Thyroid gland (tissue), 4 donors: Measurements from ENCODE around the gene ITPR2. TPM values are rescaled to one million over a fixed set of nuclear protein-coding genes. Genes with fewer than 3 reads are reported as not detected.

ENCODE experiments used
- DNase-seq, 2 donors: peaks; one replicate each; pipeline ENCODE4 v3.0.0-alpha.2; 2019
- H3K27ac ChIP-seq, 3 donors: fragments of 200-600 bp; sonication (generic); 1 replicate in 2 of 3; 2 replicates in 1 of 3; pipeline ENCODE4 v1.5.1; 2016 to 2019; ENCODE audit warnings: mild to moderate bottlenecking in 1 of 3, moderate library complexity in 1 of 3
- H3K27me3 ChIP-seq: fragments of 200-600 bp; sonication (generic); one replicate; pipeline ENCODE4 v1.5.1; 2019
- H3K36me3 ChIP-seq, 2 donors: fragments of 200-600 bp; sonication (generic); one replicate each; pipeline ENCODE4 v1.5.1; 2016 to 2019
- H3K4me1 ChIP-seq, 2 donors: fragments of 200-600 bp; sonication (generic); one replicate each; pipeline ENCODE4 v1.5.1; 2017 to 2019
- H3K4me3 ChIP-seq, 3 donors: fragments of 200-600 bp; sonication (generic); replicated peaks in 1 of 3; 1 replicate in 2 of 3; 2 replicates in 1 of 3; pipeline ENCODE4 v1.5.1; 2016; ENCODE audit warnings: mild to moderate bottlenecking in 1 of 3
- H3K9me3 ChIP-seq: fragments of 200-600 bp; sonication (generic); one replicate; pipeline ENCODE4 v1.5.1; 2017
- CTCF ChIP-seq, 6 experiments: fragments of 200-600 bp in 3 of 6; fragments of 450-650 bp in 3 of 6; sonication (generic) in 3 of 6; IDR thresholded peaks; one replicate each; pipeline ENCODE4 v1.5.1; 2016 to 2019; ENCODE audit warnings: antibody characterized with exemption in 6 of 6, mild to moderate bottlenecking in 2 of 6, inconsistent platforms in 1 of 6, moderate library complexity in 1 of 6
- POLR2A ChIP-seq, 2 donors: fragments of 450-650 bp; IDR thresholded peaks; one replicate each; pipeline ENCODE4 v1.6.1; 2017; ENCODE audit warnings: antibody characterized with exemption in 2 of 2, mild to moderate bottlenecking in 2 of 2, moderate library complexity in 1 of 2
- WGBS, 2 donors: methylation state at CpG; one replicate each; pipeline ENCODE4 v1.1.5; 2017; 5-methylcytosine and 5-hydroxymethylcytosine counted together
- intact Hi-C: fragments of 100-400 bp; cut with DNase I; formaldehyde crosslinking; loops from one replicate; pipeline ENCODE4 v1.15.1; 2023
- total RNA-seq, 4 donors: library from RNA; depleted of rRNA; stranded (reverse); fragments of >200 nt; gene quantifications; one replicate each; pipeline ENCODE4 v1.2.3, GENCODE V29; 2016

The ITPR2 gene
- total RNA-seq, 4 donors from 2014 or later, result 24.4 to 39.7 (median 33.7) TPM

GRCh38 chr12:26798023-26798422 lies 35.0 kb downstream of the ITPR2 start:
- Histone ChIP-seq H3K27ac (peak overlapping the region in 1 of 3 donors; percentile 26), H3K9me3 (no peaks in the 10 kb centered on the region), H3K4me3 (no peak overlapping the region), H3K4me1 (peaks cover 12 to 13% of the 10 kb centered on the region in 2 donors), H3K36me3 (no peaks in the 10 kb centered on the region), H3K27me3 (no peaks in the 10 kb centered on the region)
- intact Hi-C loops, result no loop called here
- TF ChIP-seq CTCF (IDR thresholded peaks at IDR 0.05), result no peak
- no peak for TF ChIP-seq POLR2A (IDR thresholded peaks at IDR 0.05)
- WGBS, 2 donors, result 39 to 46% methylated on average over 6 of the region's 6 CpGs
- DNase-seq, result peak in 1 of 2 donors; percentile 19

DNA sequence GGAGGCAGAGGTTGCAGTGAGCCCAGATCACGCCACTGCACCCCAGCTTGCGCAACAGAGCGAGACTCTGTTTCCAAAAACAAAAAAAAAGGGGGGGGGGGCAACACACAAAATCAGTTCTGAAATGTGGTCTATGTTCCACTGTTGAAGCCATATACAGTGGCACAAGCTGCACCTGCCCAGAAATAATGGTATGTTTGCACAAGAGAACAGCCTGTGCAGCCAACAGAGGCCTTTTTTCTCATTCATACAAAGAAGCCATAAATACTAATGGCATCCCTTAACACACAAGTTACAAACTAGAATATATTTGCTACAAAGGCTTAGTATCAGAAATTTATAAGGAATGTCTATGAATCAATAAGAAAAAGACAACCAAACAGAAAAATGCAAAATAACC lies 37.1 kb downstream of the ITPR2 start:
- intact Hi-C loops, result no loop called here
- no peak overlapping the region for H3K27ac ChIP-seq
- H3K36me3 ChIP-seq, result no peaks in the 10 kb centered on the region
- no peaks in the 10 kb centered on the region for H3K9me3 ChIP-seq
- H3K4me3 ChIP-seq, result no peak overlapping the region
- no peaks in the 10 kb centered on the region for H3K27me3 ChIP-seq
- no peak for DNase-seq
- no peak for TF ChIP-seq POLR2A (IDR thresholded peaks at IDR 0.05)
- no peak for TF ChIP-seq CTCF (IDR thresholded peaks at IDR 0.05)
- WGBS, 2 donors, result 95 to 98% methylated on average over 3 of the region's 3 CpGs
- H3K4me1 ChIP-seq, result peaks cover 20 to 24% of the 10 kb centered on the region in 2 donors

GRCh38 chr12:26791301-26791791 lies 41.6 kb downstream of the ITPR2 start:
- H3K36me3 ChIP-seq, result no peaks in the 10 kb centered on the region

DNA sequence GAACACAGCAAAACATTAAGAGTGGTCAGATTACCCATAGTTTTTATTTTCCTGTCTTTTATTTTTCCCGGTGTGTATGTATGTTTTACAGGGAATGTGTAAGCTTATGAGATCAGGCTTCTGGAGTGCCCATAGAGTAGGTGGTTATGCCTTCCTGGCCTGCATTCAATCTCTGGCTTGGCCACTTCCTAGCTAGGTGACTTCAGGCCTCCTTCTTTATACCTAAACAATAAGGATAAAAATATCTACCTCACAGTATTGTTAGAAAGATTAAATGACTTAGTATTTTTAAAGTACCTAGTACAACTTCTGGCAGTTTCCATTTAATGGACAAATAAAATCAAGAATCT lies 42.4 kb downstream of the ITPR2 start:
- H3K27me3 ChIP-seq, result no peaks in the 10 kb centered on the region
- intact Hi-C loops, result no loop called here
- H3K9me3 ChIP-seq, result no peaks in the 10 kb centered on the region
- H3K36me3 ChIP-seq, result no peaks in the 10 kb centered on the region
- peak in 1 of 2 donors; percentile 9 for DNase-seq
- TF ChIP-seq CTCF (IDR thresholded peaks at IDR 0.05) (no peak), POLR2A (IDR thresholded peaks at IDR 0.05) (no peak)
- H3K4me3 ChIP-seq, result no peak overlapping the region
- H3K27ac ChIP-seq, result peak overlapping the region; percentile 13 to 59 (median 41)
- 64 to 67% methylated on average over 1 of the region's 1 CpG for WGBS, 2 donors
- peaks cover 7 to 29% of the 10 kb centered on the region in 2 donors for H3K4me1 ChIP-seq

More at GRCh38 chr12:26791301-26791791, 41.6 kb downstream of the ITPR2 start:
- Histone ChIP-seq H3K4me3 (no peak overlapping the region), H3K4me1 (peaks cover 7 to 29% of the 10 kb centered on the region in 2 donors), H3K27me3 (no peaks in the 10 kb centered on the region), H3K27ac (peak overlapping the region in 2 of 3 donors; percentile 41 to 59), H3K9me3 (no peaks in the 10 kb centered on the region)
- intact Hi-C loops, result no loop called here
- DNase-seq, result no peak
- TF ChIP-seq POLR2A (IDR thresholded peaks at IDR 0.05) (no peak), CTCF (IDR thresholded peaks at IDR 0.05) (no peak)

DNA sequence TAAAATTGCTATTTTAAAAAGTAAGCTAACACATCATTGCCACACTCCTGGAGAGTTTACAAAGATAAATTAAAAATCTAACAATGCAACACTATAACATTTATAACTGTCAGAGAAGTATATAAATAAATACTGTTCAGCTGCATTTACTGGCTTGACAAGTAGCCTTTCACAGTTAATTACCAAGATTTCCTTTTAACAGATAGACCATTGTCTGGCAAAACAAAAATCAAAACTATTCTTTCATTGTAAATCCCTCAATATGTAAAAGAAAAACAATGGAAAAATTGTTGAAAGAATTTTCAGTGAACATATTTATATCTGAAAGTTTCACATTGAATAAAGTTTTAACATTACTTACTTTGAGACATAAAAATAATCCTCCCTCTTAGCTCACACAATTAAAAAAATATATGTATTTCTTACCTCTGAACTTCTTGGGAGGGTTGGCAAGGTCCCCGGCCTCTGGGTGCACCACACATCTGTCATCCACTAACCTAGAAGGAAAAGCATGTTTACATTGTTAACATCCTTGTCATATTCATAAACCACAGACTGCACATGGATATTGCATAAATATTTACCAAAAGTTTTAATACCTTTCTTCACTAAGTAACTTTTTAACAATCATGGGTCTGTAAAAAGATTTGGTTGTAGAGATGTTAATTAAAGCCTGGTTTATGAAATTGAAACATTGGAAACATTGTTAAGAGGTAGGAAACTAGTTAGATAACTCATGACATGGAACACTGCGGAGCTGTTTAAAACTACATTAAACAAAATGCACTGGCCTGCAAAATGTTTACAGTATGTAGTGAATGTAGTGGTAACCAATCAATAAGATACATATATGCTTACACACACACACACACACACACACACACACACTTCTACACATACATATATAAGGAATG lies 43.0 kb downstream of the ITPR2 start:
- no peaks in the 10 kb centered on the region for H3K36me3 ChIP-seq
- 70 to 91% methylated on average over 2 of the region's 2 CpGs for WGBS, 2 donors
- H3K27me3 ChIP-seq, result no peaks in the 10 kb centered on the region
- peaks cover 7 to 29% of the 10 kb centered on the region in 2 donors for H3K4me1 ChIP-seq
- no peak for TF ChIP-seq POLR2A (IDR thresholded peaks at IDR 0.05)
- no peak for TF ChIP-seq CTCF (IDR thresholded peaks at IDR 0.05)
- H3K4me3 ChIP-seq, result no peak overlapping the region
- no peaks in the 10 kb centered on the region for H3K9me3 ChIP-seq
- H3K27ac ChIP-seq, result peak overlapping the region in 2 of 3 donors; percentile 41 to 59
- intact Hi-C loops, result no loop called here
- no peak for DNase-seq
